Esophagus squamous epithelium (tissue), 5 donors: ENCODE results near the gene IFT25. TPM values are rescaled to one million over a fixed set of nuclear protein-coding genes. Genes with fewer than 3 reads are reported as not detected.

Source experiments
- DNase-seq: peaks from one replicate; lab custom pipeline; 2025; lab: John Stamatoyannopoulos, UW
- H3K27ac ChIP-seq, 4 donors: fragments of 200-600 bp; sonication (generic); one replicate each; pipeline ENCODE4 v1.5.1; 2016 to 2019; ENCODE audit warnings: mild to moderate bottlenecking in 1 of 4
- H3K27me3 ChIP-seq, 4 donors: fragments of 200-600 bp; sonication (generic); 1 replicate in 3 of 4; 2 replicates in 1 of 4; pipeline versions ENCODE4 v1.5.1 to v1.6.0; 2017 to 2021; ENCODE audit warnings: antibody characterized with exemption in 1 of 4
- H3K36me3 ChIP-seq, 3 donors: fragments of 200-600 bp; sonication (generic); one replicate each; pipeline ENCODE4 v1.5.1; 2016 to 2019
- H3K4me1 ChIP-seq, 3 donors: fragments of 200-600 bp; sonication (generic); one replicate each; pipeline ENCODE4 v1.5.1; 2017 to 2019
- H3K4me3 ChIP-seq, 4 donors: fragments of 200-600 bp; sonication (generic); 1 replicate in 3 of 4; 2 replicates in 1 of 4; pipeline ENCODE4 v1.5.1; 2016 to 2019; ENCODE audit warnings: mild to moderate bottlenecking in 2 of 4, moderate library complexity in 1 of 4
- H3K9me3 ChIP-seq, 3 donors: fragments of 200-600 bp; sonication (generic); one replicate each; pipeline ENCODE4 v1.5.1; 2016 to 2019
- CTCF ChIP-seq, 6 experiments: fragments of 450-650 bp in 4 of 6; fragments of 200-600 bp in 2 of 6; sonication (generic) in 2 of 6; IDR thresholded peaks; one replicate each; pipeline ENCODE4 v1.5.1; 2016 to 2019; ENCODE audit warnings: antibody characterized with exemption in 6 of 6, mild to moderate bottlenecking in 4 of 6, moderate library complexity in 4 of 6
- POLR2A ChIP-seq, 4 donors: fragments of 450-650 bp; IDR thresholded peaks; one replicate each; pipeline ENCODE4 v1.6.1; 2017; ENCODE audit warnings: antibody characterized with exemption in 4 of 4, mild to moderate bottlenecking in 4 of 4, moderate library complexity in 3 of 4
- WGBS, 2 donors: methylation state at CpG; one replicate each; pipeline ENCODE4 v1.1.5; 2018; 5-methylcytosine and 5-hydroxymethylcytosine counted together
- intact Hi-C: fragments of 100-400 bp; cut with DNase I; formaldehyde crosslinking; loops from one replicate; pipeline ENCODE4 v1.15.0; 2022
- total RNA-seq, 4 donors: library from RNA; depleted of rRNA; stranded (reverse); fragments of >200 nt; gene quantifications; one replicate each; pipeline ENCODE4 v1.1.0, GENCODE V29; 2016
- donor health status: DM: yes; HTN: yes; CAD: no.

IFT25 gene
- total RNA-seq, 4 donors from 2014 or later, result 11.7 to 24.6 (median 17.1) TPM

GRCh38 chr1:53942127-53942957 lies 3.2 kb downstream of the IFT25 start:
- Histone ChIP-seq H3K4me3 (no peak overlapping the region), H3K36me3 (peaks cover 0 to 22% (median 0%) of the 10 kb centered on the region in 3 donors), H3K27ac (no peak overlapping the region), H3K4me1 (peaks cover 14 to 32% (median 21%) of the 10 kb centered on the region in 3 donors), H3K9me3 (no peaks in the 10 kb centered on the region), H3K27me3 (no peaks in the 10 kb centered on the region)
- DNase-seq, result no peak
- TF ChIP-seq CTCF (IDR thresholded peaks at IDR 0.05), result no peak
- TF ChIP-seq POLR2A (IDR thresholded peaks at IDR 0.05), result no peak
- intact Hi-C loops, result no loop called here
- WGBS, 2 donors, result 87 to 90% methylated on average over 7 of the region's 7 CpGs

GRCh38 chr1:53938136-53938830 lies 7.2 kb downstream of the IFT25 start:
- DNase-seq, result no peak
- H3K4me3 ChIP-seq, result no peak overlapping the region
- H3K27me3 ChIP-seq, result no peaks in the 10 kb centered on the region
- no peak for TF ChIP-seq POLR2A (IDR thresholded peaks at IDR 0.05)
- no peak for TF ChIP-seq CTCF (IDR thresholded peaks at IDR 0.05)
- WGBS, 2 donors, result 91 to 92% methylated on average over 4 of the region's 4 CpGs
- H3K4me1 ChIP-seq, result peaks cover 0 to 5% (median 0%) of the 10 kb centered on the region in 3 donors
- peaks cover 0 to 13% (median 0%) of the 10 kb centered on the region in 3 donors for H3K9me3 ChIP-seq
- H3K27ac ChIP-seq, result no peak overlapping the region
- intact Hi-C loops, result loop anchor here (5.0 kb wide), 1 partner anchor 41 kb away; no protein-coding TSS in a partner anchor
- H3K36me3 ChIP-seq, result peaks cover 0 to 60% (median 3%) of the 10 kb centered on the region in 3 donors

GRCh38 chr1:53936430-53936829 lies 9.1 kb downstream of the IFT25 start:
- WGBS, 2 donors, result 89 to 96% methylated on average over 1 of the region's 1 CpG
- Histone ChIP-seq H3K9me3 (peaks cover 0 to 16% (median 0%) of the 10 kb centered on the region in 3 donors), H3K4me3 (no peak overlapping the region), H3K4me1 (peaks cover 0 to 5% (median 0%) of the 10 kb centered on the region in 3 donors), H3K36me3 (peaks cover 0 to 63% (median 3%) of the 10 kb centered on the region in 3 donors), H3K27me3 (no peaks in the 10 kb centered on the region), H3K27ac (no peak overlapping the region)
- TF ChIP-seq CTCF (IDR thresholded peaks at IDR 0.05), result no peak
- DNase-seq, result no peak
- intact Hi-C loops, result loop anchor here (5.0 kb wide), 1 partner anchor 39 kb away; no protein-coding TSS in a partner anchor

- no peak for TF ChIP-seq POLR2A (IDR thresholded peaks at IDR 0.05)
- TF ChIP-seq CTCF (IDR thresholded peaks at IDR 0.05), result no peak
- WGBS, 2 donors, result 100% methylated on average over 1 of the region's 1 CpG
- H3K9me3 ChIP-seq, result peaks cover 0 to 16% (median 0%) of the 10 kb centered on the region in 3 donors
- no peaks in the 10 kb centered on the region for H3K4me1 ChIP-seq
- DNase-seq, result no peak
- H3K4me3 ChIP-seq, result no peak overlapping the region
- H3K27ac ChIP-seq, result no peak overlapping the region
- H3K27me3 ChIP-seq, result no peaks in the 10 kb centered on the region
- intact Hi-C loops, result no loop called here
- peaks cover 0 to 66% (median 3%) of the 10 kb centered on the region in 3 donors for H3K36me3 ChIP-seq
Observed at GRCh38 chr1:53934170-53934765, 11.2 kb downstream of the IFT25 start.
